ENCODE results near the gene TRIM29.

DNA sequence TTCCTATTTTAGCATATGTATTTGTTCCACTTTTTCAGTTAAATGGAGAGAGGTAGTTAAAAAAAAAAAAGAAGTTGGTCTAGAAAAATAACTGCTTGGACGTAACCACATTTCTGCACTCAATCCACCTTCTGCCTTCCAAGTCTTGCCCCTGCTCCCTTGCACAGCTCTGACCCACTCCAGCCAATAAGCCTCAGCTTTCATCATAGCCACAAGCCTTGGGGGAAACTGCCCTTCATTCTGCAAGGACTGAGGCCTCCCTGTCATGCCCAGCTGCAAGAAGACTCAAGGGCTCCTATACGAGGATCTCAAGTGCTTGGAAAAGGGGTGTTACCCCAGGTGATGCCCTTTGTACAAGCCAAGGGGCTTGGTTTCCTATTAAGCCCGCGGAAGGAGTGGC lies 37.0 kb upstream of the TRIM29 start:
- TF ChIP-seq, protein P1, sequence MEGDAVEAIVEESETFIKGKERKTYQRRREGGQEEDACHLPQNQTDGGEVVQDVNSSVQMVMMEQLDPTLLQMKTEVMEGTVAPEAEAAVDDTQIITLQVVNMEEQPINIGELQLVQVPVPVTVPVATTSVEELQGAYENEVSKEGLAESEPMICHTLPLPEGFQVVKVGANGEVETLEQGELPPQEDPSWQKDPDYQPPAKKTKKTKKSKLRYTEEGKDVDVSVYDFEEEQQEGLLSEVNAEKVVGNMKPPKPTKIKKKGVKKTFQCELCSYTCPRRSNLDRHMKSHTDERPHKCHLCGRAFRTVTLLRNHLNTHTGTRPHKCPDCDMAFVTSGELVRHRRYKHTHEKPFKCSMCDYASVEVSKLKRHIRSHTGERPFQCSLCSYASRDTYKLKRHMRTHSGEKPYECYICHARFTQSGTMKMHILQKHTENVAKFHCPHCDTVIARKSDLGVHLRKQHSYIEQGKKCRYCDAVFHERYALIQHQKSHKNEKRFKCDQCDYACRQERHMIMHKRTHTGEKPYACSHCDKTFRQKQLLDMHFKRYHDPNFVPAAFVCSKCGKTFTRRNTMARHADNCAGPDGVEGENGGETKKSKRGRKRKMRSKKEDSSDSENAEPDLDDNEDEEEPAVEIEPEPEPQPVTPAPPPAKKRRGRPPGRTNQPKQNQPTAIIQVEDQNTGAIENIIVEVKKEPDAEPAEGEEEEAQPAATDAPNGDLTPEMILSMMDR (IDR thresholded peaks at IDR 0.05), result no peak
- no peak for TF ChIP-seq POLR2A (IDR thresholded peaks at IDR 0.05)
